HFF-Myc (cell line): ENCODE results near the gene FALEC.
"Not testable (repeated sequence)": the region's sequence is repeated elsewhere in the genome, so short reads cannot be mapped to it uniquely, and the experiment has no call there.

Experiments
- DNase-seq: peaks from one replicate; pipeline ENCODE4 v3.0.0-alpha.2; 2011; ENCODE audit warnings: low read depth; ENCODE audit errors: extremely low read depth
- H3K4me3 ChIP-seq: replicated peaks from 2 replicates; pipeline ENCODE4 v1.5.1; 2011; ENCODE audit warnings: low read depth, mild to moderate bottlenecking, control low read depth, low read length
- CTCF ChIP-seq: IDR thresholded peaks from 2 replicates; pipeline ENCODE4 v1.5.1; 2012; ENCODE audit warnings: mild to moderate bottlenecking, low read depth, low read length, control low read depth; ENCODE audit errors: missing control alignments

The FALEC gene

GRCh38 chr1:150579110-150579944 is 63.8 kb downstream of the FALEC start, which contains the start of gene MCL1:
Gene MCL1 (minus strand): TSS chr1:150579610. CDS start chr1:150579530, 80 bp downstream.
- DNase-seq, result peak; percentile 84
- TF ChIP-seq CTCF, result no peak
- H3K4me3 ChIP-seq, result peak within 1 kb of the TSS; percentile 62

- H3K4me3 ChIP-seq, result peak overlapping the region; percentile 62
- no peak for TF ChIP-seq CTCF
- DNase-seq, result no peak
These were observed 64.5 kb downstream of the FALEC start for GRCh38 chr1:150579945-150580642.

GRCh38 chr1:150580966-150581365 is 65.4 kb downstream of the FALEC start:
- not testable (repeated sequence) for H3K4me3 ChIP-seq, DNase-seq

- DNase-seq, H3K4me3 ChIP-seq: not testable (repeated sequence)
These were observed 65.9 kb downstream of the FALEC start for GRCh38 chr1:150581437-150581836.

- H3K4me3 ChIP-seq, DNase-seq: not testable (repeated sequence)
These were observed 66.4 kb downstream of the FALEC start for GRCh38 chr1:150581962-150582361.

GRCh38 chr1:150582371-150582770 is 66.8 kb downstream of the FALEC start:
- TF ChIP-seq CTCF, result no peak
- no peak overlapping the region for H3K4me3 ChIP-seq
- no peak for DNase-seq
